HG03095 (cell line): ENCODE data around the gene GPC5.

Source experiments
- ATAC-seq: cut with Tn5 transposase; IDR thresholded peaks from one replicate; pipeline ENCODE4 v1.9.1; 2021; ENCODE audit warnings: moderate library complexity; ENCODE audit not compliant: unreplicated experiment

The GPC5 gene

DNA sequence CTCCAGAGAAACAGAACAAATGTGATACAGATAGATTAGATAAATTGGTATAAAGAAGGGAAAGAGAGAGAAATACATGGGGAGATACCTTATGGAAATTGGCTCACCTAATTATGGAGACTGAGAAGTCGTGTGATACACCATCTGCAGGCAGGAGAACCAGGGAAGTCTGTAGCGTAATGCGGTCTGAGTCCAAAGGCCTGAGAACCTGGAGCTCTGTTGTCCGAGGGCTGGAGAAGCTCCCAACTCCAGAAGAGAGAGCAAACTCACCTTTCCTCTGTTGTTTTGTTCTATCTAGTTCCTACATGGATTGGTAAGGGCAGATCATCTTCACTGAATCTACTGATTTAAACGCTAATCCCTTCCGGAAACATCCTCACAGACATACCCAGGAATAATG is 1179.9 kb downstream of the GPC5 start:
- no peak for ATAC-seq

DNA sequence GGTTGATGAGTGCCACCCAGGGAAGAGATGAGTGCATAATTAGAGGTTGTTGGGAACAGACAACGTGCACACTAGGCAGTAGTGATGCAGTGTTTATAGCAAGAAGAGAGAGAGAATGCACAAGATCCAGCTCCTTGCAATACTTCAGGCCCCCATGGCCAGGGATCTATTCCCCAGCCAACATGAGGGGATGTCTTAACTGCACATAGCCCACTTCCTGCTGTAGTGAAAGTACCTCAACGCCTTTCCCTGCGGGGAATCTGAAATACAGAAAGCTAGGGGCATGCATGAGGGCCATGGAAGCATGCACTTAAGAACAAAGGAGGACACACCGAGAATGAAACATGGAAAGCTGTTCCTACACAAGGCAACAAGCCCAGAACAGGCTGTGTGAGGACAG is 1191.5 kb downstream of the GPC5 start:
- ATAC-seq = no peak

DNA sequence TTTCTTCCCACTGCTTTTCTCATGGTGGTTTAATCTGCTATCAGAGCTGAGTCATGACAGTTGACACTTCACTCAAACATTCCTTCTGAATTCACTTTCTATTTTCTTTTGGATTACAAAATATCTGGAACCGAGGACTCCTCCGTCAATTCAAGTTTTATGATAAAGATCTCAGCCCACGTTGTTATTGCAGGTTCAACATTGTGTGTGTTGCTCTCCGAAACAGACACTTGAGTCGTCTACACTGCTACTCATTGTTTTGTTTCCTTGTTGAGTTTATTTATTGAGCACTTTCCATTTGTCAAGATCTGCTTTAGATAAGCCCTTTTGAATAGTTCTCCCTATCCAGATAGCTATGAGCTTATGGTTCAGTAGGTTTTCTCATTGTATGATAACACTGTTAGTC is 1192.1 kb downstream of the GPC5 start:
- ATAC-seq = no peak

DNA sequence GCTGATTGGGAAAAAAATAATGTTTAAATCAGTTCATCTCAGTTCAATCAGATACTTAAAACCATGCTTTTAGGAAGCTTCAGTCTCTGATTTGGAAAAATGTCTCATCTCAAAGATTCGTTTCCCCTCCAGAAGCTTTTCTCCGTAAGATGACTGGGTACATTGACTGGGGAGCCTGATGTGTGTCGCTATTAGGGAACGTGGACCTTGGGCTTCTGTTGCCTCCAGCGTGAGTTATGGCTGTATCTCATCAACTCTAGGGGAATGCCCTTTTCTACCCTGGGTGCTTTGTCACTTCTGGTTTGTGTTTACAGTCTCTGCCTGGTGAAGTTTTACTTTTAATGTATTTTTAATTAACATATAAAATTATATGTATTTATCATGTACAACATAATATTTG is 1192.7 kb downstream of the GPC5 start:
- ATAC-seq = no peak

DNA sequence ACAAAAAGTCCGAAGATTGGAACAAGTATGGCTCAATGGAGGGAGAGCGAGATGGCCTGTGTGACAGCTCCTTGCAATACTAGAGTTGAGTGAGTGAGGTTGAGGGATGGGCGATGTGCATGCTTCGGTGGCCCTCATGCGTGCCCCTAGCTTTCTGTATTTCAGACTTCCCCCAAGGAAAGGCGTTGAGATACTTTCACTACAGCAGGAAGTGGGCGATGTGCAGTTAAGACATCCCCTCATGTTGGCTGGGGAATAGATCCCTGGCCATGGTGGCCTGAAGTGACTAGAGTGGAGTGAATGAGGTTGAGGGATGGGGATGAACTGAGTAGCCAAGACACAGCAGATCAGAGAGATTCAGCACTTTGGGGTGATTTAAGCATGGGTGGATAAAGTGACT is 1194.3 kb downstream of the GPC5 start:
- no peak for ATAC-seq

DNA sequence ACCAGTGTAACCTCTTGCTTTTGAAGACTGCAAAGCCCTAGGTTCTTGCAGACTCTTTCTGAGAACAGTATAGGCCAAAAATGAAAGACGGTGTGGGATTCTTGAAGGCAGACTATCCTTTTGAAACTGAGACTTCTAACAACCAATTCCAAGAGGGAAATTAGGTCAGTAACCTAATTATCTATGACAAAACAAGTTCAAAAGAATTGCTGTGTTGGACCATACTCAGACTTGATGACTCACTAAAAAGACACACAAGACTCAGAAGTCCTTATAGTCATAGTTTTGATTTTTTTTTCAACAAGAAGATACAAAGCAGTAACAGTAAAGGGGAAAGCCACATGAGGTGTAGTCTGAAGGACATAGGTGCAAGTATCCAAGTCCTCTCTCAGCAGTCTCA is 1204.1 kb downstream of the GPC5 start:
- ATAC-seq = no peak

DNA sequence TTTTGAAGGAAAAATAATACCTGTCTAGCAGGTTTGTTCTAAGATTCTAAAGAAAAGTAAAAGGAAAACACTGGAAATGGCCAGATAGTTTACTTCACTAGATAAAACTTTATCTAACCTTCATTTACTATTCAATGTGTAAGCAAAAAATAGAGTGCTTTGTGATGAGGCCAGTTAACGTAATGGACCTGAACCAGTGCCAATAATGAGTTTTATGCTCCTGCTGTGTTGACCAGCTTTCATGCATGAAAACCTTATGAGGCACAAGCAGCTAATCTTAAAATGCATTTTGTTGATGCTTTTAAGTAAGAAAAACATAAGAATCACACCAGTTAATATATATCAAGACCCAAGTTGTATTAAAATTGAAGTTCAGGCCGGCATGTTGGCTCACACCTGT is 1211.0 kb downstream of the GPC5 start:
- no peak for ATAC-seq

DNA sequence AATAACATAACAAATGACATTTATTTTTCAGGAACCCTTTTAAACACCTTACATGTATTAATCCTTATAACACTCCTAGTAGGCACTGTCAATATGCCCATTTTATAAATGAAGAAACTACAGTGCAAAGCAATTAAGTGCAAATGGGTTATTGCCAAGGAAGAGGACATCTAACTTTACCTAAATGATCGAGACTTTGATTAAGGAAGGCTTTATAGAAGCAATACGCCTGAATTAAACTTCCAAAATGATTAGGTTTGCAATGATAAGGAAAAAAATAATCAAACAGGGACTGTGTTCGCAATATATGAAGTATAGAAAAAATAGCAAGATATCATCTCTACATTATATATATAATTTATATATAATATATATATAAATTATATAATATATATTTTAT is 1214.5 kb downstream of the GPC5 start:
- no peak for ATAC-seq

DNA sequence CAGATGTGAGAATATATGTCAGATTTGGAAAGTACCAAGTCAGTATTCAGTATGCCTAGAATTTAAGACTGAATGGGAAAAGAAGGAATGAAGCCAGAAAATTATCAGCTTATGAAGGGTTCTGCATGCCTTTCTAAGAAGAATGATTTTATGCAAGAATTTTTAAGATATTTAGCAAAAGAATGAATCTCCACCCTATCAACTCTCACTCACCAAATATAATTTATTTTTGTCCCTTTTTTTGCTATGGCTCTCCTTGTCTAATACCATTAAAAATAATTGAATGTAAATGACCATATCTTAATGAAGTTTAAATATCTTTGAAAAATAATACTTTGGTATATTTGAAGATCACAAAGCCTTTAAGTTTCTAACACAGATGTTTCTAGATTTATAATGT is 1215.5 kb downstream of the GPC5 start:
- ATAC-seq = no peak

DNA sequence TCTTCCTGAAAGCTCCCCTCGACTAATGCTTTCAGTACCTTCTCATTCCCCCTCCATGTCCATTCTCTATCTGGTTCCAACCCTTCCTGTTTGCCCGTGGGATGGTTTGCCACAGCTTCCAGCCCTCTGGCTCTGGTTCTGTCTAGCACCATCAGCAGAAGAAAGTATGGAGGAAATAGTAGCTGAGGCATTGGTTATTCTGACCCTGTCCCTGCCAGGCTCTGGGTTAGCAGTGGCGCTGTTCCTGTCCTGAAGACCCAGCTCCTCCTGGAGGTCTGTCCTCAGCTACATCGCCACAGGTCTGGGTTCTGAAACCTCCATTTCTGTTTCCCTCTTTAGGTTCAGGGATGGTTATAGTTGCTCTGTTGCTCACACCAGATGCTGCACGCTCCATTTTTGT is 1223.6 kb downstream of the GPC5 start:
- ATAC-seq = no peak

DNA sequence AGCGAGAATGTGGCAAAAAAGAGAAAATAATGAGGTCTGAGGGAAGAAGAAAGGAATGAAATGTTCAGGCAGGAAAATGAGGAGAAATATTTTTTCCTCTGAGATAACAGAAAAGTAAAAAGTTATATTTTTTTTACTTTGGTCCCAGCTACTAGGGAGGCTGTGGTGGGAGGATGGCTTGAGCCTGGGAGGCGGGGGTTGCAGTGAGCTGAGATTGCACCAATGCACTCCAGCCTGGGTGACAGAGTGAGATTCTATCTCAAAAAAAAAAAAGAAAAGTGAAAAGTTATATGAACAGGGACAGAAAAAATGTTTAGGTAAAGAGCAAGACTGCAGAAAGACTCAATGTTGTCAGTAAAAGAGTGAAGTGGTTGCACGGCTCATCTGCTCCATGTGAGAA is 1224.5 kb downstream of the GPC5 start:
- ATAC-seq = no peak

DNA sequence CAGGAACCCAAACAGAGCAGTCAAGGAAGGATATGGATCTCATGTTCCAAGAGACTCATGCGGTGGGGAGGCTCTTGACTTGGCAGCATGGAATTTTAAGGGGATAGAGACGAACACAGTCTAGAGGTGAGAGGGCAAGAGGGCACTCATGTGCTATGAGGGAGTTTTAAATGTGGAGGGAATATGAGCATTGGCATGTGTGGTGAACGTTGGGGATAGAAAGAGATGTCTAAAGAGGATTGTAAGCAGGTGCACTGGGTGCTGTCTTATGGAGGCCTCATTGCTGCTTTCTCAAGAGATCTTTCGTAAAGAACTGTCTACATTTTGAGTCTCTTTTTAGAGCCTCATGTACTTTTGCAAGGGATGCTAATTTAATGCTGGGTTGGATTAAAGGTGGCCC is 1227.9 kb downstream of the GPC5 start:
- no peak for ATAC-seq

DNA sequence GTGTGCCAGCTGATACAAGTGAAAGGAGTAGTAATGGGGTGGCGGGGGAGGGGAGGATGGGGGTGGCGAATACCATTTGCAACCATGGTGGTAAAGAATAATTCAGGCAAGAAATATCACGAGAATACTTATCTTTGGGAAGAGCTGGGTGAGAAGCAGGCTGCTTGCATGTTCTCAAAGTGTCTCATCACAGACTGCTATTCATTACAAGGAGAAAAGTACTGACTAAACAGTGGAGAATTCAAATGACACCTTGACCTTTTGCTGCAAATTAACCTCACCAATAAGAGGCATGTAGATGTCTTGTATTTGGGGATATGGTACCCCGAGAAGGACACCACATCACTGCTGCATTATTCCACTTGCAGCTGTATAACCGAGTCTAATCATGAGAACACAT is 1242.5 kb downstream of the GPC5 start:
- no peak for ATAC-seq

DNA sequence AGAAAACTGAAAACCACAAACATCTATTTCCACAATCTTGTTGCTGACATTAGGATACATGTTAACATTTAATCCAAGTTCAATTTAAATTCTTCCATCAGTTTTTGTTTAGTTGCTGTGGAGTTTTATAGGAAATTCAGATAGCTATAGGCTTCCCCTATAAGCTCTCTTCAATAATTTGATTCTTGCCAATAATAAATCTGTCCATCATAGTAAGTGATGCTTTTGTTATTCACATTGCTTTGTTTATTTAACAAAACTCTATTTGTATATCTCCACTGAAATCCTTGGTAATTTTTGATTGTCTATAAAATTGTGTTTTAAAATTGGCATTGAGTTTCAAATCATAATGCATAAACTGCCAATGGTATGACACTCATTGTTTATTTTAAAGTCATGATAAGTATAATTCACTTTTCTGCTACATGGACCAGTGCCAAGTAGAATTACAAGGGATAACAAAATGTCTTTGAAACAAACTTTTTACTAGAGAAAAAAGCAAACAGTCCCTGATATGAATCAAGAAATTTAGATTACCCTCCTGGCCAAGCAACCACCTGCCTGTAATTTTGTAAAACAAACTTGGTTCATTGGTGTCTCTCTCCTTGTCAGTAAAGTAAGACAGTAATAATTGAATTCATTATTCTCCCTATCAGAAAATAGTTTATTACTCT is 1250.9 kb downstream of the GPC5 start:
- no peak for ATAC-seq

DNA sequence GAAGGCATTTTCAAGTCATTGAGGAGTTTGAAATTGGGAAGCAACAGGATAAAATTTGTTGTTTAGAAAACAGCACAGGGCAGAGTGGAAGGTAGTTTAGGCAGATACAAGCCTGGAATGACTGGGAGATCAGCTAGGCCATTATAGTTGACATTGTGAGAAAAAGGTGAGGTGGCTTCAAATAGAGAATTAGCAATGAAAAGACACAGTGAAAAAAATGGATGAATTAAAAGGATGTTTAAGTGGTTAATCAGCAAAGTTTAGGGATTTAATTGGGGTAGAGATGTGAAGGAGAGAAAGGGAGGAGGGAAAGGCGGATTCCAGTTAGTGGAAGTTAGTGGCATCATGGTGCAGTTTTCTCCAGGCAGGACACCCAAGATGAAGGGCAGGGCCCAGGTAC is 1257.7 kb downstream of the GPC5 start:
- no peak for ATAC-seq

DNA sequence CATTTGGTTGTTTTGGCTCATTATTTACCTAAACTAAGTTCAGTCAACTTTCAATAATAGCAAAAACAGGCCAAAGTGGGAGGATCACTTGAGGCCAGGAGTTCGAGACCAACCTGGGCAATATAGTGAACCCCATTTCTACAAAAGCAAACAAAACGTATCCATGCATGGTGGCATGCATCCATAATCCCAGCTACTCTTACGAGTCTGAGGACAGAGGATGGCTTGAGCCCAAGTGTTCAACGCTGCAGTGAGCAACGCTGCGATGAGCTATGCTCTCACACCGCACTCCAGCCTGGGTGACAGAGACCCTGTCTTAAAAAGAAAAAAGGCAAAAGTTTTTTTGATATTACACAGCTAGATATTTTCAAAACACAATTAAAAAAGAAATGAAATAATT is 1258.2 kb downstream of the GPC5 start:
- no peak for ATAC-seq

DNA sequence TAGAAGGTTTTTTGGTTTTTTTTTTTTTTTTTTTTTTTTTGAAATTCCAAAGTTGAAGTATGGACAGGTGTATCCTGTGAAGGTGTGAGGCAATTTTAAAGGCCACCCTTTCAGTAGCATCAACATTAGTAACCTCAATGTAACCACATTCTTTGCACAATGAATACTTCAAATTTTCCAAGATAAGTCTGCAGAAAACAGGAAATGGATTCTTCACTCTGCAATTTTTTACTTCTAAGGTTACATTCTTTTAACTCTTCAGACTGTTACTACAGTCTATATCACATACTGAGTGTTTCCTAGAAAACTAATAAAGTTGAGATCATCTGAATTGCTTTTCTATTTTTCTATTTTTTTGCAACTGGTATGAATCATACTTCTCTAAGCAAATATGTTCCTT is 1259.1 kb downstream of the GPC5 start:
- ATAC-seq = no peak

DNA sequence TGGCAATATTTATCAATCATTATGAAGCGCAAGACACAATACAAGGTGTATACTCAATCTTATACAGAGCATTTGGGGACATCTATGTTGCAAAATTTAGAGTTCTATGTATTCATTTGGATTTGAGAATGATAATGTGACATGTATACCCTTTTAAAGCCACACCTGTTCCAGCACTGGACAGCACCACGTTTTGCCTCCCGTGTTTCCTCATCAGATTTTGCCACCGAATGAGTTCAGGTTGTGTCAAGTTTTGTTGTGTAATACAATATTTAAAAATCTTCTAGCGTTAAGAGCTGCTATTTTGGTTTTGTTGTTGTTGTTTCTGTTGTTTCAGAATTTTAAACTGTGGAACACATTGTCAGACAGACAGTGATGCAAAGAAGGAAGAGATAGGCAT is 1259.9 kb downstream of the GPC5 start:
- no peak for ATAC-seq

DNA sequence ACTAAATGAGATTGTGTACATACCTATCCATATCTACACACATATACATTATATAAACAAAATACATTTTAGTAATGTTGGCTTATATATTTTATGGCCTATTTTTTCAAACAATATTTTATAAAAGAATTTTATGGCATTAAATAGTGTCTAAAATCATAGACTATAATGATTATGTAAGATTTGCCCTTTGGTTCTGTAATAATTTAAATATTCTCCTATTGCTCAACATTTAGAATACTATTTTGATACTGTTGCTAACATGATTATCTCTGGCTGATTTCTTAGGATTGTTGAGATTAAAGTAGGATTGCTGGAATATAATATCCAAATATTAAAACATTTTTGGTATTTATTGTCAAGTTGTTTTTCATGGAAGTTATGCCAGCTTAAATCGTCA is 1263.0 kb downstream of the GPC5 start:
- no peak for ATAC-seq

DNA sequence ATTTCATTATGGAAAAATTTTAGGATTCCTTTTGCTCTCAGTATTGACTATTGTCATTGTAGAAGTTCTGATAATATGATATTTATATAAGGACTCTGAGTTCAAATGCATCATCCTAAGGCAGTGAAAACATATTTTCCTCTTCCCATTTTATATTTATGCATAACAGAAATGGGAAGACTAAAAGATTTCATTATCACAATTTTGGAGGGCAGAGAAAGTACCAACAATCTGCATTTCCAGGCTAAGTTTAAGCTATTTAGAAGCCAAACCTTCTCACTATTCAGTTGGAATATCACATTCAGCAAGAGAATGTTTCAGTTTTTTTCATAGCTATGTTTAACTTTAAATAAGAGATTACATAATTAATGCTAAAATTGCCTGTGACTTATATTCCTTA is 1269.7 kb downstream of the GPC5 start:
- ATAC-seq = no peak

DNA sequence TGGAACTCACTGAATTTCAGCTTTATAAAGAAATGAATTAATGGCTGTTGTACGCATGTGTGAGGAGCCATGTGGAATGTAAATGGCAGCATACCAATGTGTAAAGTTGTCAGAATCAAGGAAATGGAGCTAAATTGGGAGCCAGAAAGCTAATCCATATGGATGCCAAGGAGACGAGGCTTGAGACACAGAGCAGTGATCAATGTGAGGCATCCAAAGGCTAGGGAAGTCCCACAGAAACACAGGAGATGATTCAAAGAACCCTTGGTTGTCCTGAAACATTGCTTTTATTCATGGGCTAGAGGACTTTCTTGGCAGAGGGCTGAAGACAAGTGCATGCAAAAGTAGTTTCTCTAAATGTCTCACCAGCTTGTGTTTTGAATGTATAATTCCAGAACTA is 1271.7 kb downstream of the GPC5 start:
- no peak for ATAC-seq

DNA sequence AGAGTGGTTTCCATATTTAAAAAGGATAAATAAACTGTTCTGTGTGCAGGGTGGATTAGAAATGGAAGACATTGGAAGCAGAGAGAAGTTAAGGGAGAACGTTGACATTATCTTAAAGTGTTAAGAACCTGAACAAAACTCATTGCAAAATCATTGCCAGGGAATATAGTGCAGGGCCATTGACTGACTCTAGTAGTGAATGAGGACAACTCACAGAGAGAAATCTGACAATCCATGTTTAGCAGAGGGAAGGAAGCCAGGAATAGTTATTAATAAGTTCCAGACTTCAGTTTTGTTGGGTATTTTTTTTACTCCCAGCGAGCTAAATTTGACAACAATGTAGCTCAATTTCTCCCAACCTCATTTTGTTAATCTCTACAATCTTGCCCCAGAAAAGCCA is 1273.4 kb downstream of the GPC5 start:
- no peak for ATAC-seq

DNA sequence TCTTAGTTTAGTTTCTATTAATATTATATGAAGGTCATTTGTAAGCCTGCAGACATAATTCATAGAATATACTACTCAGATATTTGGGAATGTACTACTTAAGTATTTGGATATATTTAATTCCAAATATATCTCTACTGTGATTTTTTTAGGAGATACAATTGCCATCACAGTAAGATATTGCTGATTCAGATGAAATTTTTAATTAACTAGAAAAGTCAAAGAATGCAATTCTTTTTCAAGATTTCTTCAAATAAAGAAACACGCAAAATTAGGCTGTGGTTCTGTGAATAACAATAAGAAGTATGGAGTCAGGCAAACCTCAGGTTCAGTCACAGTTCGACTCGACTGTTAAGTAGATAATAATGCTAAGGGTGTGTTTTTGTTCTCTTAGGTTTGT is 1277.8 kb downstream of the GPC5 start:
- no peak for ATAC-seq

DNA sequence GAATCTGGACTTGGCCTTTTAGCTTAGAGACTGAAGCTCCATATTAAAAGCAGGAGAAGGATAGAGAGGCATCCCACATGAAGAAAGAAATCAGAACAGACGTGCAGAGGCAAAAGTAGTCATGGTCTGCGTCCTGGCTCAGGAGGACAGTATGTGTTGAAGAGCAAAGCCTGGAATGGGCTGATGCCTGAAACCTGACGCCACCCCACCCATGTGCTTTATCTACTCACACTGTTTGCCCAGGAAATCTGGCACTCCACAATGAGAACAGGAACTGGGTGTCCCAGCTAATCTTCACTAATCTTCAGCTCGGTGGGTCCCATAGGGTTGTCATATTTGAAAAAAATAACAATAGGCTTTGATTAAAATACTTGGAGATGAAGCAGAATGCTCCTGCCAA is 1279.2 kb downstream of the GPC5 start:
- ATAC-seq = no peak
